Activated T-helper 1 cell treated with Interleukin-2 at 50 U/mL for 16 hours (primary cell): ENCODE measurements around the gene TAS1R2.
"Not testable (repeated sequence)": the region's sequence is repeated elsewhere in the genome, so short reads cannot be mapped to it uniquely, and the experiment has no call there.

Experiments used
- DNase-seq: peaks from one replicate; pipeline ENCODE4 v3.0.0-alpha.2; 2020; ENCODE audit warnings: low read depth

The TAS1R2 gene

GRCh38 chr1:18868801-18869424 is 9.5 kb upstream of the TAS1R2 start:
- DNase-seq, result no peak

- no peak for DNase-seq
Observed at GRCh38 chr1:18868354-18868753, 8.9 kb upstream of the TAS1R2 start.

GRCh38 chr1:18866846-18867245 is 7.4 kb upstream of the TAS1R2 start:
- DNase-seq, result no peak

- DNase-seq, result no peak
Observed at GRCh38 chr1:18866314-18866713, 6.9 kb upstream of the TAS1R2 start.

GRCh38 chr1:18865176-18865575 is 5.7 kb upstream of the TAS1R2 start:
- no peak for DNase-seq

GRCh38 chr1:18861590-18861989 is 2.1 kb upstream of the TAS1R2 start:
- no peak for DNase-seq

- DNase-seq, result no peak
Observed at GRCh38 chr1:18861082-18861481, 1.6 kb upstream of the TAS1R2 start.

- DNase-seq, result no peak
Observed at GRCh38 chr1:18858070-18858688, 1.3 kb downstream of the TAS1R2 start.

GRCh38 chr1:18856435-18856834 is 3.0 kb downstream of the TAS1R2 start:
- no peak for DNase-seq

GRCh38 chr1:18855573-18855972 is 3.9 kb downstream of the TAS1R2 start:
- no peak for DNase-seq

GRCh38 chr1:18854331-18855025 is 5.0 kb downstream of the TAS1R2 start:
- DNase-seq, result no peak

GRCh38 chr1:18852501-18852900 is 7.0 kb downstream of the TAS1R2 start:
- no peak for DNase-seq

- DNase-seq, result no peak
Observed at GRCh38 chr1:18849261-18849711, 10.2 kb downstream of the TAS1R2 start.

- DNase-seq, result not testable (repeated sequence)
Observed at GRCh38 chr1:18847723-18848122, 11.7 kb downstream of the TAS1R2 start.

GRCh38 chr1:18840145-18840544 is 19.3 kb downstream of the TAS1R2 start:
- DNase-seq, result no peak

GRCh38 chr1:18836654-18837053 is 22.8 kb downstream of the TAS1R2 start:
- no peak for DNase-seq

GRCh38 chr1:18832319-18832718 is 27.1 kb downstream of the TAS1R2 start:
- DNase-seq, result not testable (repeated sequence)

- DNase-seq, result no peak
Observed at GRCh38 chr1:18831656-18832055, 27.8 kb downstream of the TAS1R2 start.

- no peak for DNase-seq
Observed at GRCh38 chr1:18830596-18830995, 28.9 kb downstream of the TAS1R2 start.

GRCh38 chr1:18829671-18830070 is 29.8 kb downstream of the TAS1R2 start:
- no peak for DNase-seq

- DNase-seq, result no peak
Observed at GRCh38 chr1:18828224-18828623, 31.2 kb downstream of the TAS1R2 start.

GRCh38 chr1:18823438-18823837 is 36.0 kb downstream of the TAS1R2 start:
- DNase-seq, result no peak
